ENCODE measurements around the gene SLCO2A1.

DNA sequence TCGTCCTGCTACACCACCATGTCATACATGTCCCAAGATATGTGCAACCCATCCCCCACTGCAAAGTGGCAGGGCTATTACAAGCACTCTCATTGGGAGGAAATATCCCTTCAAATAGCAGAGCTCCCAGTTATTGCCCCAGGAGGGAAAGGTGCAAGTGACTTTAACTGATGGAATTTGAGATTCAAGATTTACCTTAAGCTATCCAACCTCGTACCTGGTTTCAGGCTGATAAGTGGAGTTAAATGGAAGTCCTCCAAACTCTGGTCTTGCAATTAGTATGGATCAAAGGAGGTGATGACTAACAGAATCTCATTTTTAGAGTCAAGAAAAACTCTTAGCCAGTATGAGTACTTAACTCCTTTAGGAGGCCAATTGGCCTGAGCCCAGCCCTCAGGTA lies 2.1 kb downstream of the SLCO2A1 start:
- no peak for TF ChIP-seq CTCF (IDR thresholded peaks at IDR 0.05)
- TF ChIP-seq ZFX (IDR thresholded peaks at IDR 0.05; ENCODE audit: borderline replicate concordance) = no peak

Data from 22Rv1 (cell line).